Stimulated activated CD8-positive, alpha-beta memory T cell treated with anti-CD3 and anti-CD28 coated beads, Interleukin-7, amount 100 ng/mL, for 24 hours (primary cell): ENCODE results near the gene DEGS2.
A peak's percentile ranks its signal among the peaks of the same experiment; 100 is the strongest.

Experiments
- DNase-seq: peaks from one replicate; pipeline ENCODE4 v3.0.0-alpha.2; 2020; ENCODE audit warnings: low read depth

DEGS2 gene

DNA sequence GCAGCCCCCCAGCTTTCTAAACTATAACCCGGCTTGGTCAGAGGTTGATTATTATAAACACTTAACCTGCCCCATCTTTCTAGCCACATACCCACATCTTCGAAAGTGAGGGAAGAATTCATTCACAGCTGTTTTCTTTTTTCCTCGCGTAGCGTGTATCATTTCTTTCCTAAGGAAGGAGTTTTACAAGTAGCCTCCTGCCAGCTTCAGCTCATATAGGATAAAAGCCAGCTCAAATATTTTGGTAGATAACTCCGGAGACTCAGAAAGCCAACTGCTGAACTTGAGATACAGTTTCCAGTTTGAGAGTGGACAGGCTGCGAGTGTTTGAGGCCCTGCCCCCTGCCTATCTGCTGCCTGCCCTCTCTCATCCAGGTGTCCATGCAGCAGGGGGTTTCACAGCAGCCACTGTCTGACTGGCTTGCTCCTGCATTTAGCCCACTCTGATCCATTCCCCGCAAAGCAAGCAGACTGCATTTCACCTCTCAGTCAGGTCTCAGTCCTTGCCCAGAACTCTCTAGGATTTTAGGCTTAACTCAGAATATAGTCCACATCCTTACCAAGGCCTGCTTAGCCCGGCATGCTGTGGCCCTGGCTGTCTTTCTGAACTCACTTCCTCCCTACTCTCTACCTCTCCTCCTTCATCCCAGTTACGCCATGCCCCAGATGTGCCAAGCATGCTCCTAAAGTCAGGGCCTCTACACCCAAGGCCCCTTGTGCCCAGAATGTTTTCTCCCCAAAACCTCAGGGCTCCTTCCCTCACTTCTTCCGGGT is 47.3 kb downstream of the DEGS2 start:
- DNase-seq: no peak

- DNase-seq: no peak
These were observed 48.6 kb downstream of the DEGS2 start for GRCh38 chr14:100110816-100111215.

DNA sequence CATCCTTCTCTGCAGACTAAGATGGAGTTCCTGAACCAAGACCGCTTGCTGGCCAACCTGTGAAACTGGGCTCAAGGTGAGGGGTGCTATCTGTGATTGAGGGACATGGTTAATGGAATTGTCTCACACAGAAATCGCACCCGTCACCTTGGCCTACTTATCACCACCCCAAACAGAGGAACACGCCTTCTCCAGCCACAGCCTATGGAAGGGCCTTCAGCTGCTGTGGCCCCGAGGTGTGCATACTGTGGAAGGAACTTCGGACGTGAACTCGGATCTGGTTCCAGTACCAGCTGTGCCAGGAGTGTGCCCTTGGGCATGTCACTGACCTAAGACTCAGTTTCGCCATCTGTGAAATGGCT is 49.9 kb downstream of the DEGS2 start:
- no peak for DNase-seq

- DNase-seq: no peak
These were observed 50.4 kb downstream of the DEGS2 start for GRCh38 chr14:100108840-100109593.

DNA sequence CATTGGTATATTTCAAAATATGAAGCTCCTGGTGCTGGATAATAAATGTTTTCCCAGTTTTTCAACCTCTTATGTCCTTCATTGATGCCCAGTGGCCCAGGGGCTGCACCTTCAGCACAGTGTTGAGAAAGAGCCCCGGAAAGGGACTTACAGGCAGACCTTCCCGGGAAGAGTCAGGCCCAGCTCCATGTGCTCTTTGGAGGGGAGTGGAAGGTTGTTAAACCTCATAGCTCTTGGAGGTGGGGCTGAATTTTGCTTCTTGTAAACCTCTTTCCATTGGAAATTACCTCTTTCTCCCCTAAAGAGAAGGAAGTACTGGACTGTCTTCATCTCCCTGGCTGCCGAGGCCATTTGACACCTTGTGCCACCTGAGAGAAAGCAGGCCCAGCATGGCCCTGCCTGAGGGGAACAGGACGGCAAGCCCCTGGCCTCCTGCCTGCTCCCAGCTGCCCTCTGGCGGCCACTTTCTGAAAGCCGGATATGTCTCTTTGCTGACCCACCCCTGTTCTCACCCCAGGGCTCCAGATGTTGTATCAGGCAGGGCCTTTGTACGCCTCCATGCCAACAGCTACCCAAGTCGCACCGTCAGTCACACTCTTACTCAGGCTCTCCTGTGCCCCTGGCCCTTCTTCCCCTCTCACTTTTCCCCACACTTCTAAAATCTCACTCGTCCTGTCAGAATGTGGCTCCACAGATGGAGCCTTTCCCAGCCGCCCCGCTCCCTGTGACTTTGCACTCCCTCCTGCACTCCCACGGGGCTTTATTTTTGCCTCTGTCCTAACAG is 51.2 kb downstream of the DEGS2 start:
- peak; percentile 85 for DNase-seq

DNA sequence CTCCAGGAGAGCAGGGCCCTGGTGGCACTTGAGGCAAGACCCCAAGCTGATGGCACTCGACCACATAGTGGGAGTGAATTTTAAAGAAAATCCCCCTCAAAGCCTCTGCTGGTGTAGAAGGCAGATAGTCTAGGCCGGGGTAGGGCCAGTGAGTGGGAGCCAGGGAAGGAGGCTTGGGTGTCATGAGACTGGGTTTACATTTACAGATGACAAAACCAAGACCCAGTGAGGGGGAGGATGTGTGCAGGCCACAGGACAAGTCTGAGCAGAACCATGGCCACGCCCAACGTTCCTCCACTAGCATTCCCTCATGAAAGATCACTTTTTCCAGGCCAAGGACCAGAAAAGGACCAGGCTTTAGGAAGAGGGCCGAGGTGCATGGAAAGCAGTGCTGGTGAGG is 52.2 kb downstream of the DEGS2 start:
- DNase-seq: no peak

GRCh38 chr14:100106250-100107112 is 53.0 kb downstream of the DEGS2 start:
- peak; percentile 19 for DNase-seq

- DNase-seq: no peak
These were observed 53.9 kb downstream of the DEGS2 start for GRCh38 chr14:100105357-100106169.

GRCh38 chr14:100104523-100105300 is 54.7 kb downstream of the DEGS2 start:
- no peak for DNase-seq

GRCh38 chr14:100104006-100104352 is 55.5 kb downstream of the DEGS2 start:
- DNase-seq: no peak

DNA sequence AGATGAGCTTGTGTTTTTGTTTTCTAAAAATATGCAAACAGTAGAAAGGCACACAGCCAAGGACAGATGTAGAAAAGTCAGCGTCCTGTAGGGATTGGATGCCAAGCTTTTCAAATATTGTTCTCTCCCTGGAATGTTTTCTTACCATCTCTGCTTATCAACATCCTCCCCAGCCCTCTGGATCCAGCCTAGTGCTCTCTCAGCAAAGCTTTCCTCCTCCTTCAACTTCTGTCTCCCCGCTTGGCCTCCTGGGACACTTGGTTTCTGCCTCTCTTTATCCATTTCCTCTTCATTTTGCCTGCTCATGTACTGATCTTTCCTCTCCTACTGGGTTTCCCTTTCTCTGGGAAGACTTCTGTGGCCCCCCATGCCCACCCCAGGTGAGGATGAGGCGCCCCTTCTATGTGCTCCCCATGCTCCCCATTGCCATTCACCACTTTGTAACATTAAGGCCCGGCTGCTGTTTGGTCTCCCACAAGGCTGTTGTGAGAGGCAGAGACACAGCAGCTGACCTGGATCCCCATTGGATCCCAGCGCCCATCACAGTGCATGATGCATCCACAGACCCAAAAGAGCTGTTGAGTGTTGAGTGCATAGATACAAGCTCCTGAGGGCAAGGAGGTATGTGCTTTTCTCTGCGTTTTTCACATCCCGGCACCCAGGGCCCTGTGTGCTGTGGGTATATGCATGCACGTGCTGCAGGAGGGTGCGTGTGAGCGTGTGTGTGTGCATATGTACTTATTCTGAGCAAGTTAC is 56.0 kb downstream of the DEGS2 start:
- no peak for DNase-seq

GRCh38 chr14:100102156-100102785 is 57.2 kb downstream of the DEGS2 start:
- DNase-seq: no peak

DNA sequence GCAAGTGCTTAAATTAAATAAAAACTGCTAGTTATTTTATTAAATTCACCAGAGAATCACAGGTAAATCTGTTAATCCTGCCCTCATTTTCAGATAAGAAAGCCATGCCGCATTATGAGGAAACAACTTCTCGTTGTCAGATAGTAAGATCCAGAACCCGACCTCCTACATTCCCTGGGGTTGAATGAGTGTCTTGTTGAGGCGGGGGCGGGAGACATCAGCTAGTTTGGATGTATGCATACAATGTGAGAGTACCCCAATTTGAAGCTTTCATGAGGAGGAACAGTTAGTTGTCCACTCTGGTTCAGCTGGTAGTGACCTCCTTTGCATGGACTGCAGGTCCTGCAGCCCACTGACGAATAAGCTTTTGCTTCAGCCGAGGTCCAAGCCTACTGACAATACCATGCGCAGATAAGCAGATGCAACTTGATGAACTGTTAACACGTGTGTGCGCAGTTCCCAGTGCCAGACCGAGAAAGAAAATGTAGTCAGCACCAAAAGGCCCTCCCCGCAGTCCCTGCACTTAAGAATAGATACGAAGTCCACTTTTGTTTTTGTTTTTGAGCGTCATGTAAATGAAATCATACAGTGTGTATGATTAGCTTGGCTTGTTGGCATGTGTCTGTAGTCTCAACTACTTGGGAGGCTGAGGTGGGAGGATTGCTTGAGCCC is 59.3 kb downstream of the DEGS2 start:
- no peak for DNase-seq

DNA sequence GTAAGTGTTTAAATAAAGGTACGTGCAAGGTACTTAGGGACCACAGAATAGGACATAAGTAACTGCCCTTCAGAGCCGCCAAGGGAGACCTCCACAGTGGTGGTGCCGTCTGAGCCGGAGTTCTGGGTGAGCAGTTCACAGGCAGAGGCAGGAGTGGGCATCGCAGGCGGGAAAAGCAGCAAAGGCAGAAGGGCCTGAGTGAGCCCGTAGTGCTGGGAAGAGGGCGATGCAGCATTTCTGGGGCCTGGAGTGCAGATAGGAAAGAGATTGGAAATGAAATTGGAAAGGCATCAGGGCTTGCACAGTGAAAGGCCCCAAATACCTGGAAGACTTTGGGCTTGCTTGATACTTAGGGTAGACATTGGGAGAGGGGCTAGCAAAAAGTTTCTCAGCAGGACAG is 61.3 kb downstream of the DEGS2 start:
- DNase-seq: no peak

GRCh38 chr14:100096656-100097055 is 62.8 kb downstream of the DEGS2 start:
- DNase-seq: no peak
